GM12892 (cell line): Measurements from ENCODE around the gene TRIM14.
"Not testable (repeated sequence)": the region's sequence is repeated elsewhere in the genome, so short reads cannot be mapped to it uniquely, and the experiment has no call there.

ENCODE experiments used
- POLR2A ChIP-seq: IDR thresholded peaks from 2 replicates; pipeline ENCODE4 v1.6.1; 2011; ENCODE audit warnings: low read depth, low read length, control low read depth
- TAF1 ChIP-seq: IDR thresholded peaks from 2 replicates; pipeline ENCODE4 v1.6.1; 2011; ENCODE audit warnings: low read depth, mild to moderate bottlenecking, control low read depth, low read length, borderline replicate concordance

DNA sequence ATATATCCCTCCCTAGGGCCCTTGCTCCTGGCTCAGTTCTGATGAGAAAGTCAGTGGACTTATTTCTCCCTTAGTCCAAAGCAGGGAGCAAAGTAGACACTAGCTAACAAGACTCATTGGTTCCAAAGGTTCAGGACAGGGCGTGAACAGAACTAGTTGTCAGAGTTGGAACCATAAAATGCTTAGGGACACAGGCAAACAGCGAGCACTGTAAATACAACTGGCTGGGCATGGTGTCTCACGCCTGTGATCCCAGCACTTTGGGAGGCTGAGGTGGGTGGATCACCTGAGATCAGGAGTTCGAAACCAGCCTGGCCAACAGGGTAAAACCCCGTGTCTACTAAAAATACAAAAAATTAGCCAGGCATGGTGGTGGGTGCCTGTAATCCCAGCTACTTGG, 99.2 kb downstream of the TRIM14 start:
- TF ChIP-seq POLR2A, TAF1: not testable (repeated sequence)
